ENCODE measurements around the gene ZEB2. TPM values are rescaled to one million over a fixed set of nuclear protein-coding genes. Genes with fewer than 3 reads are reported as not detected.

The ZEB2 gene
- total RNA-seq, 1 donor from 2014 or later = 111 TPM

GRCh38 chr2:144530596-144530995 is 10.7 kb upstream of the ZEB2 start:
- H3K27me3 Mint-ChIP-seq (ENCODE audit: low read depth) = no peaks in the 10 kb centered on the region
- peaks cover 3% of the 10 kb centered on the region for H3K36me3 Mint-ChIP-seq
- peaks cover 29% of the 10 kb centered on the region for H3K4me1 Mint-ChIP-seq
- TF ChIP-seq CTCF (IDR thresholded peaks at IDR 0.05; ENCODE audit: unreplicated experiment) = no peak
- no peak overlapping the region for H3K27ac Mint-ChIP-seq
- DNase-seq (ENCODE audit: low spot score in 2 of 2, unreplicated experiment in 2 of 2) = no peak
- peaks cover 7% of the 10 kb centered on the region for H3K9me3 Mint-ChIP-seq
- no peak overlapping the region for H3K4me3 Mint-ChIP-seq

- peaks cover 32% of the 10 kb centered on the region for H3K4me1 Mint-ChIP-seq
- H3K27ac Mint-ChIP-seq = no peak overlapping the region
- H3K4me3 Mint-ChIP-seq = no peak overlapping the region
- peaks cover 3% of the 10 kb centered on the region for H3K36me3 Mint-ChIP-seq
- DNase-seq (ENCODE audit: low spot score in 2 of 2, unreplicated experiment in 2 of 2) = no peak
- H3K27me3 Mint-ChIP-seq (ENCODE audit: low read depth) = no peaks in the 10 kb centered on the region
- TF ChIP-seq CTCF (IDR thresholded peaks at IDR 0.05; ENCODE audit: unreplicated experiment) = no peak
- H3K9me3 Mint-ChIP-seq = peaks cover 7% of the 10 kb centered on the region
These were observed 9.9 kb upstream of the ZEB2 start for GRCh38 chr2:144529841-144530240.

GRCh38 chr2:144528108-144528507 is 8.2 kb upstream of the ZEB2 start:
- Mint-ChIP-seq H3K36me3 (no peaks in the 10 kb centered on the region), H3K27ac (no peak overlapping the region)

GRCh38 chr2:144526831-144527230 is 6.9 kb upstream of the ZEB2 start:
- H3K4me1 Mint-ChIP-seq = peaks cover 49% of the 10 kb centered on the region
- no peak for DNase-seq (ENCODE audit: low spot score in 2 of 2, unreplicated experiment in 2 of 2)
- no peaks in the 10 kb centered on the region for H3K36me3 Mint-ChIP-seq
- H3K27ac Mint-ChIP-seq = no peak overlapping the region
- no peak overlapping the region for H3K4me3 Mint-ChIP-seq
- H3K27me3 Mint-ChIP-seq (ENCODE audit: low read depth) = no peaks in the 10 kb centered on the region
- TF ChIP-seq CTCF (IDR thresholded peaks at IDR 0.05; ENCODE audit: unreplicated experiment) = no peak
- no peaks in the 10 kb centered on the region for H3K9me3 Mint-ChIP-seq

More at GRCh38 chr2:144528108-144528507, 8.2 kb upstream of the ZEB2 start:
- H3K4me3 Mint-ChIP-seq = no peak overlapping the region
- DNase-seq (ENCODE audit: low spot score in 2 of 2, unreplicated experiment in 2 of 2) = no peak
- H3K9me3 Mint-ChIP-seq = peaks cover under 1% of the 10 kb centered on the region
- H3K4me1 Mint-ChIP-seq = peaks cover 44% of the 10 kb centered on the region
- no peaks in the 10 kb centered on the region for H3K27me3 Mint-ChIP-seq (ENCODE audit: low read depth)
- no peak for TF ChIP-seq CTCF (IDR thresholded peaks at IDR 0.05; ENCODE audit: unreplicated experiment)

- TF ChIP-seq CTCF (IDR thresholded peaks at IDR 0.05; ENCODE audit: unreplicated experiment) = no peak
- H3K27ac Mint-ChIP-seq = peak overlapping the region; percentile 97
- peak; percentile 35 to 60 for DNase-seq (ENCODE audit: low spot score in 2 of 2, unreplicated experiment in 2 of 2)
These were observed 4.4 kb upstream of the ZEB2 start for GRCh38 chr2:144524118-144525009.

More at GRCh38 chr2:144524118-144525009, 4.4 kb upstream of the ZEB2 start:
- Mint-ChIP-seq H3K4me1 (peaks cover 42% of the 10 kb centered on the region), H3K4me3 (peak overlapping the region; percentile 77), H3K36me3 (no peaks in the 10 kb centered on the region), H3K27me3 (ENCODE audit: low read depth) (no peaks in the 10 kb centered on the region), H3K9me3 (no peaks in the 10 kb centered on the region)
